GM12878 (cell line): ENCODE measurements around the gene ADCY6. TPM values are rescaled to one million over a fixed set of nuclear protein-coding genes. Genes with fewer than 3 reads are reported as not detected.

Source experiments
- ATAC-seq: fragments of 200-7000 bp; cut with Tn5 transposase; 3 replicates; pipeline ENCODE4 v1.9.1; 2020; ENCODE audit warnings: mild to moderate bottlenecking, moderate library complexity
- BruUV-seq: library from RNA; stranded (reverse); fragments of 400-500 nt; replicated peaks from 2 replicates; lab custom pipeline; 2021; lab: Mats Ljungman, UMichigan
- CTCF ChIA-PET: fragments of 300-600 bp; sonication (Branson Sonifier 250); formaldehyde crosslinking; extraction: SDS; loops from one replicate; lab custom pipeline; 2021; ENCODE audit warnings: inconsistent platforms; lab: Yijun Ruan, JAX
- POLR2A ChIA-PET: fragments of 350-600 bp; formaldehyde crosslinking; extraction: SDS; loops from one replicate; lab custom pipeline; 2021; ENCODE audit warnings: inconsistent platforms; lab: Charles Lee
- RAD21 ChIA-PET: fragments of 300-600 bp; sonication (Branson Sonifier 250); formaldehyde crosslinking; loops from one replicate; lab custom pipeline; 2023; ENCODE audit warnings: antibody characterized with exemption; ENCODE audit not compliant: unreplicated experiment; lab: Charles Lee
- SMC1A ChIA-PET: fragments of 300-600 bp; sonication (Branson Sonifier 250); formaldehyde crosslinking; loops from one replicate; lab custom pipeline; 2023; ENCODE audit not compliant: unreplicated experiment, uncharacterized antibody; lab: Charles Lee
- DNase-seq: peaks from one replicate; pipeline ENCODE4 v3.0.0-alpha.2; 2011; ENCODE audit warnings: low read depth, low spot score
- FAIRE-seq: peaks from 3 replicates; lab custom pipeline; 2011; peaks lifted over from hg19 to GRCh38; lab: Jason Lieb, UNC
- H2AFZ ChIP-seq: 2 replicates; pipeline ENCODE4 v1.6.0; 2011; ENCODE audit warnings: low read depth, low read length, control low read depth; ENCODE audit not compliant: control insufficient read depth
- H3K27ac ChIP-seq: 2 replicates; pipeline ENCODE4 v1.5.1; 2011; ENCODE audit warnings: control low read depth; ENCODE audit not compliant: control insufficient read depth, insufficient read depth
- H3K27me3 ChIP-seq, 2 experiments: replicated peaks in 1 of 2; 2 replicates each; pipeline versions ENCODE4 v1.6.0 to v1.6.1; 2011; ENCODE audit warnings: low read length in 1 of 2; ENCODE audit not compliant: control insufficient read depth in 2 of 2, insufficient read depth in 2 of 2
- H3K36me3 ChIP-seq, 2 experiments: 2 replicates each; pipeline ENCODE4 v1.5.1; 2011; ENCODE audit warnings: low read length in 1 of 2; ENCODE audit not compliant: control insufficient read depth in 2 of 2, insufficient read depth in 2 of 2
- H3K4me1 ChIP-seq: 2 replicates; pipeline ENCODE4 v1.6.1; 2011; ENCODE audit warnings: mild to moderate bottlenecking, low read length, moderate library complexity, mixed read lengths; ENCODE audit not compliant: control insufficient read depth, insufficient read depth
- H3K4me2 ChIP-seq: 2 replicates; pipeline ENCODE4 v1.6.0; 2011; ENCODE audit warnings: control low read depth; ENCODE audit not compliant: control insufficient read depth, insufficient read depth
- H3K4me3 ChIP-seq: fragments of 200-600 bp; sonication (generic); 2 replicates; pipeline ENCODE4 v1.5.1; 2016
- H3K79me2 ChIP-seq: 2 replicates; pipeline ENCODE4 v1.6.0; 2011; ENCODE audit warnings: low read length; ENCODE audit not compliant: control insufficient read depth, insufficient read depth
- H3K9ac ChIP-seq: 2 replicates; pipeline ENCODE4 v1.8.0; 2011; ENCODE audit warnings: low read length, control low read depth, mixed read lengths; ENCODE audit not compliant: control insufficient read depth, insufficient read depth
- H3K9me3 ChIP-seq: replicated peaks from 3 replicates; pipeline ENCODE4 v1.5.1; 2011; ENCODE audit warnings: mild to moderate bottlenecking, low read length; ENCODE audit not compliant: control insufficient read depth, insufficient read depth
- H4K20me1 ChIP-seq: 2 replicates; pipeline ENCODE4 v1.6.0; 2011; ENCODE audit not compliant: control insufficient read depth, insufficient read depth
- CHD2 ChIP-seq: IDR thresholded peaks from 2 replicates; pipeline ENCODE4 v1.6.1; 2011; ENCODE audit warnings: low read depth, low read length, improper control_type of control experiment, borderline replicate concordance
- NFYB ChIP-seq: IDR thresholded peaks from 2 replicates; pipeline ENCODE4 v1.6.1; 2011; ENCODE audit warnings: low read depth, mild to moderate bottlenecking, low read length, improper control_type of control experiment, moderate library complexity; ENCODE audit not compliant: insufficient read depth
- PAX5 ChIP-seq: IDR thresholded peaks from 2 replicates; pipeline ENCODE4 v1.6.1; 2011; ENCODE audit warnings: low read depth, low read length, borderline replicate concordance
- SREBF1 ChIP-seq: IDR thresholded peaks from 2 replicates; pipeline ENCODE4 v1.6.1; 2012; ENCODE audit warnings: mild to moderate bottlenecking, low read length
- ZBTB11 ChIP-seq: fragments of 450-650 bp; formaldehyde crosslinking; IDR thresholded peaks from 2 replicates; pipeline ENCODE4 v1.5.0; 2022; ENCODE audit warnings: mild to moderate bottlenecking, missing genetic modification characterization
- WGBS: methylation state at CpG from one replicate; pipeline ENCODE4 v1.1.6; 2016; ENCODE audit warnings: low lambda C conversion rate; ENCODE audit not compliant: insufficient replicate concordance, insufficient coverage; ENCODE audit errors: missing lambda C conversion rate; 5-methylcytosine and 5-hydroxymethylcytosine counted together
- in situ Hi-C: fragments of 300-500 bp; cut with MboI; formaldehyde crosslinking; loops from 9 replicates; pipeline ENCODE4 v1.14.3; 2018; ENCODE audit warnings: mixed read lengths
- intact Hi-C: fragments of 100-400 bp; cut with micrococcal nuclease; formaldehyde crosslinking; loops from one replicate; pipeline ENCODE4 v1.14.2; 2022; ENCODE audit not compliant: unreplicated experiment
- polyA plus RNA-seq, 11 experiments: library from polyadenylated mRNA; depleted of rRNA in 4 of 11; unstranded in 6 of 11; stranded (reverse) in 5 of 11; fragments of >200 nt; fragmentation: Nextera tagmentation in 4 of 11; fragmentation: Illumina TruSeq in 1 of 11; extraction: Ambion mirVana in 4 of 11; extraction: Trizol in 1 of 11; gene quantifications; 1 replicate in 1 of 11; 2 replicates in 10 of 11; pipeline versions ENCODE4 v1.2.1 to v1.2.3, GENCODE V29; 2011 to 2016; ENCODE audit warnings: inconsistent platforms in 2 of 11, missing spikeins in 2 of 11, low read depth in 1 of 11
- total RNA-seq, 4 experiments: library from RNA; depleted of rRNA in 3 of 4; stranded (reverse); fragments of >200 nt in 3 of 4; fragmentation: Illumina TruSeq in 1 of 4; extraction: Trizol in 1 of 4; gene quantifications; 2 replicates each; pipeline versions ENCODE4 v1.2.1 to v1.2.3, GENCODE V29; 2013 to 2021
- TF ChIP-seq, protein P1 (sequence below): fragments of 450-650 bp; IDR thresholded peaks from 2 replicates; pipeline ENCODE4 v1.6.1; 2018; ENCODE audit warnings: borderline replicate concordance, mild to moderate bottlenecking; ENCODE audit not compliant: partially characterized antibody
- TF ChIP-seq, protein P2 (sequence below): fragments of 450-650 bp; IDR thresholded peaks from 2 replicates; pipeline ENCODE4 v1.6.1; 2017; ENCODE audit warnings: mild to moderate bottlenecking, moderate library complexity

The ADCY6 gene
- total and polyA plus RNA-seq, 10 of the 15 experiments (the other 5 are each of a cell fraction or from before 2014, with no cell fraction given): 0.03 to 2.0 (median 0.14) TPM; not detected in 1

DNA sequence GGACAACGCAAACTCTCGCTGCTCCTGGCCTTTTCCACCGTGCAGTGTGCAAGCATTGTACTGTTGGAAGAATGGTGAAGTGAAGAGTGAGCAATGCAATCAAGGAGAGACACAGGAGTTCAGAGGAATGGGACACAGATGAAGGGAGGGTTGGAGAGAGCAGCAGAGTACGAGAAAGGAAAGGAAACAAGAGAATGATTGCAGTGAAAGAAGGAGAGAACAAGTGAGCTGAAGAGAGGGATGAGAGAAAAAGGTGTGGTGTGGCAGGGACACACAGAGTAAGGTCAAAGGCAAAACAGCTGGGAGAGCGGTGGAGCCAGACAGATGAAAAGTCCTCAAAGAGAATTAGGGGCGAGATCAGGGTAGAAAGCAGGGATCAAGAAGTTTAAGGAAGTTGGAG, 42.4 kb upstream of the ADCY6 start:
- H3K79me2 ChIP-seq: no peaks in the 10 kb centered on the region
- H3K36me3 ChIP-seq: peaks cover 41 to 49% of the 10 kb centered on the region in 2 experiments
- H3K4me3 ChIP-seq: no peak overlapping the region
- no peaks in the 10 kb centered on the region for H3K4me1 ChIP-seq
- RAD21 ChIA-PET: no interaction called here
- no peak for ATAC-seq
- BruUV-seq: no TSS peak
- no peak for TF ChIP-seq CHD2
- TF ChIP-seq, protein P1, sequence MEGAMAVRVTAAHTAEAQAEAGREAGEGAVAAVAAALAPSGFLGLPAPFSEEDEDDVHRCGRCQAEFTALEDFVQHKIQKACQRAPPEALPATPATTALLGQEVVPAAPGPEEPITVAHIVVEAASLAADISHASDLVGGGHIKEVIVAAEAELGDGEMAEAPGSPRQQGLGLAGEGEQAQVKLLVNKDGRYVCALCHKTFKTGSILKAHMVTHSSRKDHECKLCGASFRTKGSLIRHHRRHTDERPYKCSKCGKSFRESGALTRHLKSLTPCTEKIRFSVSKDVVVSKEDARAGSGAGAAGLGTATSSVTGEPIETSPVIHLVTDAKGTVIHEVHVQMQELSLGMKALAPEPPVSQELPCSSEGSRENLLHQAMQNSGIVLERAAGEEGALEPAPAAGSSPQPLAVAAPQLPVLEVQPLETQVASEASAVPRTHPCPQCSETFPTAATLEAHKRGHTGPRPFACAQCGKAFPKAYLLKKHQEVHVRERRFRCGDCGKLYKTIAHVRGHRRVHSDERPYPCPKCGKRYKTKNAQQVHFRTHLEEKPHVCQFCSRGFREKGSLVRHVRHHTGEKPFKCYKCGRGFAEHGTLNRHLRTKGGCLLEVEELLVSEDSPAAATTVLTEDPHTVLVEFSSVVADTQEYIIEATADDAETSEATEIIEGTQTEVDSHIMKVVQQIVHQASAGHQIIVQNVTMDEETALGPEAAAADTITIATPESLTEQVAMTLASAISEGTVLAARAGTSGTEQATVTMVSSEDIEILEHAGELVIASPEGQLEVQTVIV: no peak
- no peak for TF ChIP-seq PAX5
- TF ChIP-seq SREBF1: no peak
- TF ChIP-seq, protein P2, sequence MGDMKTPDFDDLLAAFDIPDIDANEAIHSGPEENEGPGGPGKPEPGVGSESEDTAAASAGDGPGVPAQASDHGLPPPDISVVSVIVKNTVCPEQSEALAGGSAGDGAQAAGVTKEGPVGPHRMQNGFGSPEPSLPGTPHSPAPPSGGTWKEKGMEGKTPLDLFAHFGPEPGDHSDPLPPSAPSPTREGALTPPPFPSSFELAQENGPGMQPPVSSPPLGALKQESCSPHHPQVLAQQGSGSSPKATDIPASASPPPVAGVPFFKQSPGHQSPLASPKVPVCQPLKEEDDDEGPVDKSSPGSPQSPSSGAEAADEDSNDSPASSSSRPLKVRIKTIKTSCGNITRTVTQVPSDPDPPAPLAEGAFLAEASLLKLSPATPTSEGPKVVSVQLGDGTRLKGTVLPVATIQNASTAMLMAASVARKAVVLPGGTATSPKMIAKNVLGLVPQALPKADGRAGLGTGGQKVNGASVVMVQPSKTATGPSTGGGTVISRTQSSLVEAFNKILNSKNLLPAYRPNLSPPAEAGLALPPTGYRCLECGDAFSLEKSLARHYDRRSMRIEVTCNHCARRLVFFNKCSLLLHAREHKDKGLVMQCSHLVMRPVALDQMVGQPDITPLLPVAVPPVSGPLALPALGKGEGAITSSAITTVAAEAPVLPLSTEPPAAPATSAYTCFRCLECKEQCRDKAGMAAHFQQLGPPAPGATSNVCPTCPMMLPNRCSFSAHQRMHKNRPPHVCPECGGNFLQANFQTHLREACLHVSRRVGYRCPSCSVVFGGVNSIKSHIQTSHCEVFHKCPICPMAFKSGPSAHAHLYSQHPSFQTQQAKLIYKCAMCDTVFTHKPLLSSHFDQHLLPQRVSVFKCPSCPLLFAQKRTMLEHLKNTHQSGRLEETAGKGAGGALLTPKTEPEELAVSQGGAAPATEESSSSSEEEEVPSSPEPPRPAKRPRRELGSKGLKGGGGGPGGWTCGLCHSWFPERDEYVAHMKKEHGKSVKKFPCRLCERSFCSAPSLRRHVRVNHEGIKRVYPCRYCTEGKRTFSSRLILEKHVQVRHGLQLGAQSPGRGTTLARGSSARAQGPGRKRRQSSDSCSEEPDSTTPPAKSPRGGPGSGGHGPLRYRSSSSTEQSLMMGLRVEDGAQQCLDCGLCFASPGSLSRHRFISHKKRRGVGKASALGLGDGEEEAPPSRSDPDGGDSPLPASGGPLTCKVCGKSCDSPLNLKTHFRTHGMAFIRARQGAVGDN: no peak
- no peak for TF ChIP-seq NFYB
- no peak for TF ChIP-seq ZBTB11 (CRISPR knock-in tag)
- TF ChIP-seq, all 136 proteins: peak for 0
- SMC1A ChIA-PET: no interaction called here
- no peak overlapping the region for H3K9ac ChIP-seq
- WGBS: 90% methylated on average over 6 of the region's 6 CpGs
- no peaks in the 10 kb centered on the region for H4K20me1 ChIP-seq
- CTCF ChIA-PET: no interaction called here
- POLR2A ChIA-PET: interaction anchor here (1.2 kb wide), 1 partner anchor 35 kb away, joined by 3 read pairs; the partner anchor contains the start of gene RND1
- in situ Hi-C loops: no loop called here
- DNase-seq (no peak), FAIRE-seq (no peak)
- H3K4me2 ChIP-seq: no peak overlapping the region
- H2AFZ ChIP-seq: no peak overlapping the region
- H3K27me3 ChIP-seq: no peaks in the 10 kb centered on the region
- intact Hi-C loops: no loop called here
- no peak overlapping the region for H3K27ac ChIP-seq
- H3K9me3 ChIP-seq: no peaks in the 10 kb centered on the region
